Measurements from ENCODE around the gene GRIN2D. TPM values are rescaled to one million over a fixed set of nuclear protein-coding genes. Genes with fewer than 3 reads are reported as not detected.

The GRIN2D gene
- total and polyA plus RNA-seq, 2 of the 8 experiments (the other 6 are each of a cell fraction or from before 2014, with no cell fraction given): 2.2 to 12.4 TPM

GRCh38 chr19:48405850-48406249 lies 12.4 kb downstream of the GRIN2D start:
- ChIA-PET CTCF (ENCODE audit: partially characterized antibody) (interaction anchor here (1.0 to 2.5 kb wide), 2 partner anchors 9 to 40 kb away, joined by 4 to 8 read pairs; partner anchors contain the start of gene GRWD1), POLR2A (ENCODE audit: partially characterized antibody) (interaction anchor here (1.0 to 1.5 kb wide), 5 partner anchors 9 to 62 kb away, joined by 3 to 4 read pairs (median 3); no protein-coding TSS in a partner anchor)
- Histone ChIP-seq H3K23ac (ENCODE audit: insufficient read length) (no peak overlapping the region), H2AK5ac (ENCODE audit: low read depth, low read length) (no peak overlapping the region), H2BK20ac (ENCODE audit: low read length) (no peak overlapping the region), H3K23me2 (ENCODE audit: low read depth, low read length) (peaks cover 1% of the 10 kb centered on the region; the same call in 1 of the 2 replicates), H3K9me3 (ENCODE audit: insufficient read depth in 2 of 2, low read depth in 1 of 2, low read length in 1 of 2) (no peaks in the 10 kb centered on the region), H3K14ac (ENCODE audit: insufficient read length) (no peak overlapping the region), H3K56ac (replicated peaks; ENCODE audit: insufficient read length, low read depth, low read length) (no peak overlapping the region), H3K27me3 (replicated peaks in 1 of 4; ENCODE audit: control insufficient read depth in 3 of 4, extremely low read depth in 1 of 4, insufficient read depth in 3 of 4, low read length in 3 of 4) (no peaks in the 10 kb centered on the region), H3K9ac (replicated peaks in 1 of 4; ENCODE audit: extremely low read depth in 1 of 4, low read depth in 3 of 4, low read length in 3 of 4) (no peak overlapping the region), H3K18ac (ENCODE audit: extremely low read depth, low read length) (no peak overlapping the region), H3K36me3 (ENCODE audit: control insufficient read depth in 2 of 4, insufficient read depth in 4 of 4, low read length in 3 of 4) (no peaks in the 10 kb centered on the region), H2BK15ac (ENCODE audit: low read length) (no peak overlapping the region), H3K4me3 (ENCODE audit: extremely low read depth in 1 of 4, insufficient read depth in 2 of 4, low read depth in 3 of 4, low read length in 4 of 4) (no peak overlapping the region), H2BK120ac (replicated peaks; ENCODE audit: low read depth, low read length) (no peak overlapping the region), H3K79me1 (ENCODE audit: low read depth, low read length) (no peaks in the 10 kb centered on the region; the same call in none of the 2 replicates), H4K20me1 (replicated peaks in 1 of 2; ENCODE audit: control insufficient read depth in 1 of 2, insufficient read depth in 2 of 2, low read length in 2 of 2) (no peaks in the 10 kb centered on the region), H3K27ac (ENCODE audit: low read depth, low read length) (no peak overlapping the region), H2AFZ (ENCODE audit: low read length) (no peak overlapping the region), H3K4me1 (replicated peaks in 1 of 4; ENCODE audit: control insufficient read depth in 3 of 4, insufficient read depth in 4 of 4, low read length in 3 of 4) (peaks cover 8 to 12% (median 10%) of the 10 kb centered on the region in 4 experiments; a peak in 6 of 7 replicates), H4K91ac (replicated peaks; ENCODE audit: insufficient read length, low read length) (no peak overlapping the region), H2BK12ac (ENCODE audit: low read depth, low read length) (no peak overlapping the region), H3K79me2 (ENCODE audit: control insufficient read depth in 1 of 2, insufficient read depth in 2 of 2, low read length in 2 of 2) (no peaks in the 10 kb centered on the region), H4K8ac (ENCODE audit: extremely low read depth, insufficient read depth, low read length) (no peak overlapping the region), H2BK5ac (ENCODE audit: low read depth, low read length) (no peak overlapping the region), H3K4ac (replicated peaks; ENCODE audit: insufficient read length, low read depth, low read length) (no peak overlapping the region), H4K5ac (ENCODE audit: insufficient read length, low read depth, low read length) (no peak overlapping the region), H3K4me2 (ENCODE audit: insufficient read depth in 1 of 2, low read depth in 2 of 2, low read length in 2 of 2) (no peak overlapping the region)
- peak; percentile 32 for FAIRE-seq
- DNase-seq (ENCODE audit: low read depth in 1 of 2, low spot score in 2 of 2): no peak
- WGBS, 2 experiments (ENCODE audit: extremely low coverage in 1 of 2, insufficient coverage in 1 of 2, insufficient read length in 1 of 2, insufficient replicate concordance in 2 of 2, low coverage in 1 of 2, low lambda C conversion rate in 2 of 2, missing lambda C conversion rate in 1 of 2): 91% methylated on average over 13 of the region's 13 CpGs; no CpG with 5 or more reads in 1 of the 2 experiments
- TF ChIP-seq FOSL1 (IDR thresholded peaks at IDR 0.05; ENCODE audit: insufficient read depth, low read depth, low read length) (no peak), YY1 (IDR thresholded peaks at IDR 0.05; ENCODE audit: low read depth, low read length) (no peak), USF2 (IDR thresholded peaks at IDR 0.05; ENCODE audit: low read length) (no peak), NRF1 (IDR thresholded peaks at IDR 0.05; ENCODE audit: low read depth, low read length) (no peak), BACH1 (IDR thresholded peaks at IDR 0.05; ENCODE audit: low read length) (no peak), KDM4A (IDR thresholded peaks at IDR 0.05; ENCODE audit: low read depth, low read length, severe bottlenecking) (no peak), CHD2 (IDR thresholded peaks at IDR 0.05; ENCODE audit: low read length) (no peak), NANOG (IDR thresholded peaks at IDR 0.05; ENCODE audit: insufficient read depth, low read depth, low read length, poor library complexity, severe bottlenecking) (no peak), RFX5 (IDR thresholded peaks at IDR 0.05; ENCODE audit: borderline replicate concordance, low read depth, low read length) (no peak), PHF8 (conservative IDR thresholded peaks at IDR 0.05; ENCODE audit: low read depth, low read length) (no peak), SP4 (IDR thresholded peaks at IDR 0.05; ENCODE audit: low read length) (no peak), ATF3 (IDR thresholded peaks at IDR 0.05; ENCODE audit: insufficient read depth, low read depth, low read length) (no peak), ASH2L (IDR thresholded peaks at IDR 0.05; ENCODE audit: low read length) (no peak)

Data from H1 (cell line).